Right renal cortex interstitium (tissue), 3 donors: ENCODE measurements around the gene MTCL1. TPM values are rescaled to one million over a fixed set of nuclear protein-coding genes. Genes with fewer than 3 reads are reported as not detected.
A peak's percentile ranks its signal among the peaks of the same experiment; 100 is the strongest.

Experiments used
- DNase-seq, 3 donors: peaks; one replicate each; pipeline ENCODE4 v3.0.0-alpha.2; 2013; ENCODE audit warnings: low read depth in 3 of 3, low spot score in 2 of 3
- polyA plus RNA-seq, 3 donors: library from polyadenylated mRNA; unstranded; fragments of 120-200 nt; gene quantifications; one replicate each; pipeline ENCODE4 v1.2.1, GENCODE V29; 2013; ENCODE audit not compliant: insufficient read length in 3 of 3

MTCL1 gene
- polyA plus RNA-seq, 3 donors, result 16.4 to 18.9 (median 18.9) TPM

DNA sequence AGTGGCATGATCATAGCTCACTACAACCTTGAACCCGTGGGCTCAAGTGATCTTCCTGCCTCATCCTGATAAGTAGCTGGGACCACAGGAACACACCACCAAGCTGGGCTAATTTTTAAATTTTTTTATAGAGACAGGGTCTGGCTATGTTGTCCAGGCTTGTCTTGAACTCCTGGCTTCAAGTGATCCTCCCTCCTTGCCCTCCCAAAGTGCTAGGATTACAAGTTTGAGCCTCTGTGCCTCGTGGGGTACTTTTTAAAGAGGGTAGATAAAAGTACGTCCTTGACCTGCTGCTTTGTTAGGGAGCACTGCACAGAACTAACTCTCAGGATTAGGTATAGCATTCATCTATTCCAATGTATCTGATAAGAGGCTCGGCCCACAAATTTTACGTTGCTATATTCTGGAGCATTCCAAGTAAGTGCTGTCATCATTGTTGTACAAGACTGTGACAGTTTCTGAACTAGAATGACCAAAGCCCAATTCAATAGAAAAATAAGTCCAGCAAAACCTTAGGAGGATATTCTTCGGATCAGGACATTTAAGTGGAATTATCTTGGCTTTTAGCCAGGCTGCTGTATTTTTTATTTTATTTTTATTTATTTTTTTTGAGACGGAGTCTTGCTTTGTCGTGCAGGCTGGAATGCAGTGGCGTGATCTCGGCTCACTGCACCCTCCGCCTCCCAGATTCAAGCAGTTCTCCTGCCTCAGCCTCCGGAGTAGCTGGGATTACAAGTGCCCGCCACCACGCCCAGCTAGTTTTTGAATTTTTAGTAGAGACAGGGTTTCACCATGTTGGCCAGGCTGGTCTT lies 4.1 kb downstream of the MTCL1 start:
- DNase-seq, result no peak

DNA sequence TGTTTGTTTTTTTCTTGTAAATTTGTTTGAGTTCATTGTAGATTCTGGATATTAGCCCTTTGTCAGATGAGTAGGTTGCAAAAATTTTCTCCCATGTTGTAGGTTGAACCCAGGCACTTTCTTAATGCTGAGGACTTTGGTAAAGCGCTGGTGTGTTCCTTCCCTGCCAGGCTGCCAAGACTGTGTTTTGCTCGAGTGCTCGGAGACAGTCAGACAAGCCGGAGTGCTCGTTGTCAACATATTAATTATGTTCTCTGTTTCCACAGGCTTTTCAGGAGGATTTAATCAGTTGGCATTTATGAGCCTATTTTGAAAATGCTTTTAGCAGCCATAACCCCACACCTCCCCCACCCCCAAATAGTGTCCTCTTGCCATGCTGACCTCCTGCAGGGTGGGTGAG lies 6.4 kb downstream of the MTCL1 start:
- no peak for DNase-seq

DNA sequence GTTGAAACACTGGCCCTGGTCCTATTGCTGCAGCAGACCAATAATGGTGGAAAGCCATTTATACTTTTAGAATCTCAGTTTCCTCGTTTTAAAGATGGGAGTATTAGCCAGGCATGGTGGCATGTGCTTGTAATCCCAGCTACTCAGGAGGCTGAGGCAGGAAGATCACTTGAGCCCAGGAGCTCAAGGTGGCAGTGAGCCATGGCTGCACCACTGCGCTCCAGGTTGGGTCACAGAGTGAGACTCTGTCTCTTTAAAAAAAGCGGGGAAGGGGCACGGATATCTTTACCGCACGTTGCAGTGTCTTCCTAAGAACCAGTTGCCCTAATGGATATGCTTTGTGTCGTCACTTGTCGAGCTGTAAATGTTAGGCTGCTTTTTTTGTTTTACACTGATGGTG lies 8.3 kb downstream of the MTCL1 start:
- DNase-seq, result no peak

GRCh38 chr18:8715599-8715998 lies 10.2 kb downstream of the MTCL1 start:
- no peak for DNase-seq

DNA sequence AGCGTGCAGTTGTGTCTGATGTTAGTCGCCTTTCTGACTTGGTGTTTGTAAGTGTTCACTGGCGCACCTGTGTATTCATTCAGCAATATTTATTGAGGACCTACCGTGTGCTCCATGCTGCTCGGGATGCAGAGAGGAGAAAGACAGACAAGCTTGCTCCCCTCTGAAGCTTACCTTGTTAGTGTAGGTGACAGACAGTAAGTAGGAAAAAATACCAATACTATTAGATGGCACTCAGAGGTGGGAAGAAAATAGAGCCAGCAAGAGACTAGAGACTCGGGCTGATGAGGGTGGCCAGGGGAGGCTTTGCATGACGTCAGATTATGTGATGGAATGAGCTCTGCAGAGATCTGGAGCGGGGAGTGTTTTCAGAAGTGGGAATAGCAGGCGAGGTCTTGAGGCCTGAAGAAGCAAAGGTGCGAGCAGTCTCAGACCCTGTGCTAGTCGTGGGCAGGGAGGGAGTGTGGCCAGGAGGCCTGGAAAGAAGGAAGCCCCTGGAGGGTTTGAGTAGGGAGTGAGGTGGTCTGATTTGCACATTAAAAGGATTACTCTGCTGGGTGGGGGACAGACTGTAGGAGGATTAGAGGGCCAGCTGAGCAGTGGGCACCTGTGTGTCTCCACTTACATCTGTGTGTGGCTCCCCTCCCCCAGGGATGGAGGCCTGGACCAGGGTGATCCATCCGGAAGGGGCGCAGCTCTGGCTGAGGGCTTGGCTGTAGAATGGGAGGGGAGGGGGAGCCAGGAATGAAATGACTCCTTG lies 11.8 kb downstream of the MTCL1 start:
- no peak for DNase-seq

- no peak for DNase-seq
These were observed 13.1 kb downstream of the MTCL1 start for GRCh38 chr18:8718401-8718913.

GRCh38 chr18:8719192-8719591 lies 13.8 kb downstream of the MTCL1 start:
- DNase-seq, result no peak

- no peak for DNase-seq
These were observed 14.8 kb downstream of the MTCL1 start for GRCh38 chr18:8720141-8720540.

- DNase-seq, result no peak
These were observed 15.8 kb downstream of the MTCL1 start for GRCh38 chr18:8721094-8721669.

GRCh38 chr18:8721716-8722115 lies 16.4 kb downstream of the MTCL1 start:
- DNase-seq, result no peak

DNA sequence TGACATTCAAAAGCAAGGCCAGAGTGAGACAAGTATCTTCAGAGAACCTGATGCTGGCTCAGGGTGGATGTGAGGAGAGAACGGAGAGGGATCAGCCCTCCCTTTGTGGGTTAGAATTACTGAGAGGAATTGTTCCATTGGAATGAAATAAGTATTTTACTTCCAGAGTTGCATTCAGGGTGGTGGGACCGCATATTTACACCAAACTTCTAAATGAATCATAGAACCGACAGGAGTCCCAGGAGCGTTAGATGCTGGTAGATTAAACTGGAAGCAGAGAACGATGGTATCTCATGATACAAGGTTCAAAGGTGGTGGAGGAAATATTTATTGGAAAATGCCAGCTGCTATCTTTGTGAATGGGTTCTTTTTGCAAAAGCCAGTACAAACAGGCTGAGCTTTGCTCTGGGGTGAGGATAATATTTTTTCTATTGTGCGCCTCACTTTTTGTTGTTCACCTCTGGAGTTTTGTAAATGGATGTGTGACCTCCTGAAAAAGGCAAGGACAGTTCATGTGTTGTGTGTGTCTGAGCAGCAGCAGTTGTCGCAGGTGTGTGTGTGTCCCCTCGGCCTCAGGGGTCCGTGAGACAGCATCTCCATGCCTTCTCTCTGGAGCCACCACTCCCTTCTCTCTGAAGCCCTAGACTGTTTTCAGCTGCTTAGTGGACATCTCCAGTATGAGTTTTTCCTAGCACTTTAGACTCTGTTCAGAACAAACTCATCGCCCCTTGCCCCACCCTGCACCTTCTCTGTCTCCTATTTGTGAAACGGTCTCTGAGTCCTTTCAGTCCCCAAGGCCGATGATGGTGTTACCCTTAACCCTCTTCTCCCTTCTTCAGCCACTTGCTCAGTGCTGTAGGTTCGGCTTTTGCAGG lies 17.8 kb downstream of the MTCL1 start:
- no peak for DNase-seq

DNA sequence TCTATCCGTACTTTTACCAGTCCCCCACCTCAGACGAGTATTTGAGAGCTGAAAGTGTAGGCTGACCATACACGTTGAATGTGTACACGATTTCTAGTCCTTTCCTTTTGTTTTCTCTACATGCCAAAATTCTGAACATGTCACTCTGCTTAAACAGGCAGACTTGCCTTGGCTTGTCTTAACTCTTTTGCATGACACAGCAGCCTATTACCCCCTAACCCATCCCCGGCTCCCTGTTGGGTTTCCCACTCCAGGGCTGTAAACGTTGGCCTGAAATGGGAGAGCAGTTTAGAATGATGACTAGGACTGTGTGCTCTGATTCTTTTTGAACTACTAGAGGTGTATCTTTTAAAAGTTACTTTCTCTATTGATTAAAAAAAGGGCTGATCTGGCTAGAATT lies 19.1 kb downstream of the MTCL1 start:
- DNase-seq, result no peak

GRCh38 chr18:8726281-8726680 lies 20.9 kb downstream of the MTCL1 start:
- DNase-seq, result no peak

GRCh38 chr18:8726963-8727705 lies 21.8 kb downstream of the MTCL1 start:
- no peak for DNase-seq

- no peak for DNase-seq
These were observed 24.9 kb downstream of the MTCL1 start for GRCh38 chr18:8730080-8730827.

DNA sequence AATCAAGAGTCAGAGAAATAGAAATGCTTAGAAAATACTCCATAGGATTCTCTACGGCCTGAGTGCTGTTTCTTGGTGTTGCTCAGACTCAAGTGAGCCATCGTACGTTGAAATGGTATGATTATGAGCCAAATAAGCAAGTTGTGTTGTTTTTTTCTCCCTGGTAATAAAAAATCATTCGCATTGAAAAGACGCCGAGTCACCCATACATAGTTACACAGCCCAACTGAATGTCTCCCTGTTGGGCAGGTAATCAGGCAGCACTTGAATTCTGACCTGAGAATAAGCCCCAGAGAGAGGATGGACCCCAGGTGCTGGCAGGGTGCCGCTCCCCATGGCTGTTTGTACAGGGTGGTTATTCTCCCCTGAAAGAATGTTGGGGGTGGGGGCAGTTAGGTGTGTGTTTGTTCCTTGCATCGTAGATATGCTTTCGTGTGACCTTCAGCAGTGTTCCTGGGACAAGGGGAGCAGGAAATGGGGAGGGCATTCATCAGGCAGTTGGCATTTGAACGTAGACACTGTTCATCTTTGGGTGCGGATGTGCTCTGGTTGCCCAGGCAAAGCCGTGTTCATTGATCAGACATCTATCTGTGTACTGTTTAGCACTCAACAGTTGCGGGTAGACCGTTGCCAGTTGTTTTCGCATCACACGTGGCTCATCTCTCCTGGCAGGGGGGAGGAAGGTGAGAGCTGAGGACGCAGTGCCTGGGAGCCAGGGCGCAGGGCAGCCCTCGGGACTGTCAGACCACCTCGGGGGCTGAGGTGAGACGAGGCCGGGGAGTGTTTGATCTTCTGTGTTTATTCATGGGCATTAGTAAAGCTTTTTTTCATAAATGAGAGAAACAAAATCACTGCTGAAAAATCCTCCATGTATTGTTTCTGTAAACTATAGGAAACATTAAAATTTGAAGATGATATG lies 27.3 kb downstream of the MTCL1 start:
- no peak for DNase-seq

GRCh38 chr18:8734496-8734895 lies 29.1 kb downstream of the MTCL1 start:
- DNase-seq, result no peak

- DNase-seq, result peak in 2 of 3 donors; percentile 16 to 20
These were observed 29.9 kb downstream of the MTCL1 start for GRCh38 chr18:8735274-8735673.
